ENCODE results near the gene PPM1L.

Gene PPM1L

DNA sequence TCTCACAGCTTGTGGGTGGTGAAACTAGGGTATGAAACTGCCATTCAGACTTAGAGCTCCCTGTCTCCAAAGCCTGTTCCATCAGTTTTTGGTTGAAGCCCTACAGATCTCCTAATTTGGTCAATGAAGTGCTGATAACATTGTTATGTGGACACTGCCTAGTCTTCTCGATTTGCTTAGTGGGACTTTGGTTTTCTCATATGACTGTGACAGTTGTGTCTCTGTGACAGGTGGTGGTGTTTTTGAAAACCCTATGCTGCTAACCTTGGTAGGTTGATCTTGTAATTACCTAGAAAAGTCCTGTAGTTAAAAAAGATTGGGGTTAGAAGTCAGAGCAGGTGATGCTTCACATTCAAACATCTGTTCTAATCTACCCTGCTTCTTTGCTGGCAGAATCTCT, 9.2 kb downstream of the PPM1L start:
- DNase-seq: no peak

DNA sequence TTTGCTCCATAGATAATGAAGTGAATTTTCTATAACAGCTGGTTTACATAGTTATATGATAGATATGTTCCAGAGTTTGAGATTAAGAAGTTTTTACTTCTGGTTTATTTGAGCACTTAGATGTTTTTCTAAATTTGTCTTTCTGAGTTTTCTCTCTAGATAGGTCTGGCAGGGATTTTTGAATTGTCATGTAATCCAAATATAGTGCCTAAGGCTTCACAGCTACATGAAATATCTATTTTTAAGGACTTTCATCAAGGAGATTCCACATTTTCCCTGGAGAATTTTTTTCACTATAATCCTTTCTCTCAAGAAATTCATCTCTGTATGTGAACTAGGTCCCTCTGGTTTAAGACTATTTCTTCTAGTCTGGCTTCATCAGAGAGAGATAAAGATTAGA, 12.0 kb downstream of the PPM1L start:
- DNase-seq: no peak

DNA sequence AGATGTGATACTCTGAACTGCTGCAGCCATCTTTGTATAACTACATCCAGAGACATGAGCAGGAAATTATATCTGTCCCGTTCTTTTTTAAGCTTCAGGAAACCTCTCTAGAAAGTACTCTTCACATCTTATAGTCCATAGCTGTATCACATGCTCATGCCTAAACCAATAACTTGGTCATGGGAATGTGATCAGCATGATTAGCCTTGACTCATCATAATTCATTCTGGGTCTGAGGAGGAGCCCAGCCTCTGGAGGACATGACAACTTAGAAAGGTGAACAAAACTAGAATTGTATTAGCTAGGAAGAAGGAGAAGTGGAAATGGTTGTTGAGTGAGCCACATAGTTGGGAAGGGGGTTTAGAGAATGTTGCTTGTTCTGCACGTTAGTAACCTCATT, 12.9 kb downstream of the PPM1L start:
- DNase-seq: no peak

DNA sequence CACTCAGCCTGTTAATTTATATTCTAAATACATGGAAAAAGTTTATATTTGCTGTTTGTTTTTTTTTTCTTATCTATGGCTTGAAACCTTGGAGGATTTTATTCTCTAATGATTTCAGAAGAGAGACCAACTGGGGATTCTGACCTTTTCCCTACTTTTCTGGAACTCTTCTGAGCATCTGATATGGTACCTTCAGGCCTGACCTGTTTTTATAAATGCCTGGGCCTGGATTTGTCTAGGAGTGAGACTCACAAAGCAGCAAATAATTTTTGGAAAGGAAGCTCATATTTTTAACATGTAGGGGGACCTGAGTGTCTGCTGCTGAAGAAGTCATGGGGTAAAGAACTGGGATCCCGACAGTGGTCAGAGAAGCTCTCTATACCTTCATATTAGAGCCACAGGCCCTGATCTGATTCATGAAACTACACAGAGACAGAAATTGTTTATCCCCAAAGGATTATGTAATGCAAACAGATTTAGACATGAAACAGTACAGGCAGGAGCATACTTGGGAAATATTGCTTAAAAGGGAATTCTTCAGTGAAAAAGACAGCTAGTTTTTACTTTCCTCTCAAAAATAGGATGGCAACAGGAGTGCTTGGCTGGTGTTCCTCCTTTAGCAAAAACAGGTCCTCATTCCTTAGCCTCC, 15.9 kb downstream of the PPM1L start:
- no peak for DNase-seq

DNA sequence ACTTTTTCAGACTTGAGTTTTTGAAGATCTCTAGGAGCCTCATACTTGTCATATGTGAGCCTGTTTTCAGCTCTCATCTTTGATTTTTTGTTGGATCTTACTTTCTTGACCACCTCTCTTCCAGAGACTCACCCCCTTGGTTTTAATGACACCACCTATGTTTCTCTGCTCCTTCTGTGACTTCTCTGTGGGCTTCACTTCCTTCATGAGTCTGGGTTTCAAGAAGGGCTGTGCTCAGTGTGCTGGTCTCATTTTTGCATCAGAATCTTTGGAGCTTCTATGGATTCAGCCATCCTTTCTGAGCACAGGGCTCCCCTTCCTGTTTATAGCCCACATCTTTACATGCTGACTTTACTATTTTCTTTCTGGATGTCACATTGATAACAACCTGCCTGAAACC, 17.7 kb downstream of the PPM1L start:
- no peak for DNase-seq

DNA sequence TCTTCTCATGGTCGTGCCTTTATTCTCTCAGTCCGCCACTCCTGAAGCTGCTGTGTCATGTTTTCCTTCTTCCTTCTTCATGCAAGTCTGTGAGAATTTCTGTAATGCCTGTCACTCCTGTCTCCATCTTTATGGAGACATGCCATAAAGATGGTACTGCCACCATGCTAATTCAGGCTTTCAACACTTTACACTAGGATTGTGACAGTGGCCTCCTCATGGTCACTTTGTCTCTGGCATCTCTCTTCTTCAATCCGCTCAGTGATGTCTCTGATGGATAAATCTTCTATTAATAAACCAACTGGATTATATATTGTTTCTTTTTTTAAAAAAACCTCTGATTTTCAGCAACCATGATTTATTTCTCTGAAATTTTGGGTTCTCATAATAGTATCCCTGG, 18.1 kb downstream of the PPM1L start:
- no peak for DNase-seq

DNA sequence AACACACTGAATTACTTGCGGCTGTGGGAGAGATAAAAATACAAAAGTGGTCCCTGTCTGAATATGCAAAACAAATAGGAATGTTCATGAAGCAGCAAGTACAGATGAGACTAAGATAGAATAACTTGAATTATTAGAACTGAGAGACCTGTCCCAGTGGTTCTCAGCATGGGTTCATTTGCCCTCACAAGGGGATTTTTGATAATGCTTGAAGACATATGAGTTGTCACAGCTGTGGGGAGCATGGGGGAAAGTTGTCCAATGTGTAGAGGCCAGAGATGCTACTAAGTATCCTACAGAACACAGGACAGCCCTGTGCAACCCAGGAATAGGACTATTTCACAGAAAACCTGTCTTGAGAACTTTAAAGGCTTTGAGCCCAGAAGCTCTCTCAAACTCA, 22.4 kb downstream of the PPM1L start:
- no peak for DNase-seq

DNA sequence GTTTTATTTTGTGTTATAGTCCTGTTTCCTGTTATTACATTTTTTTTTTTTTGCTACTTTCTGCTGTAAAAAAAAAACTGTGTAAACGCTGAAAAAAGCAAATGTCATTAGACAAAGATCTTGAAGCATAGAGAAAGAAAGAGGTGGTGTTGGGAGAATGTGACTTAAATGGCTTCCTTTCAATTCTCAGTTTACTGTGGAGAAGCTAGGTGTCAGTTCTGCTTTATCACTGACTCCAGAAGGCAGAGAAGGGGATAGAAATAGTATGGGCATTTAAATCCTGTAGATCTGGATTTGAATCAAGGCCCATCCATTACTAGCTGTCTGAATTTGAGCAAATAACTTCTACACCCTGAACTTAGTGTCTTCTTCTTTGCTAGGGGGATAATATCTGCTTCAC, 23.0 kb downstream of the PPM1L start:
- DNase-seq: no peak

DNA sequence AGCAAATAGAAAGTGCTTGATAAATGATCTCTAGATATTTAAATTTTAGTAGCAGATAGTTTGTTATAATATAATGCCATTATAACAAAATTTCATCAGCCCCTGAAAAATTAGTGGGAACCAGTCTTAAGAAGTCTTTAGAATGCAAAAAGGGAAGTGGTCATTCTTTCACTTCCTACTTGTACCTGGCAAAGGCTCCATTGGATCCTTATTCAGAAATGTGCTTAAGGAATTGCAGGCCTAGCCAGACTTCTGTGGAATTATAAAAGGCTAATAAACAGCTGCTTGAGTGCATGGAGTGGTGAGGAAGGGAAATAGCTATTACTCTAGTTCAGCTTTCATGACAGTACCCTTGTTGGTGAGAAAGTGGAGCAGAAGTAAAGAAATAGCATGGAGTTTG, 24.2 kb downstream of the PPM1L start:
- no peak for DNase-seq

DNA sequence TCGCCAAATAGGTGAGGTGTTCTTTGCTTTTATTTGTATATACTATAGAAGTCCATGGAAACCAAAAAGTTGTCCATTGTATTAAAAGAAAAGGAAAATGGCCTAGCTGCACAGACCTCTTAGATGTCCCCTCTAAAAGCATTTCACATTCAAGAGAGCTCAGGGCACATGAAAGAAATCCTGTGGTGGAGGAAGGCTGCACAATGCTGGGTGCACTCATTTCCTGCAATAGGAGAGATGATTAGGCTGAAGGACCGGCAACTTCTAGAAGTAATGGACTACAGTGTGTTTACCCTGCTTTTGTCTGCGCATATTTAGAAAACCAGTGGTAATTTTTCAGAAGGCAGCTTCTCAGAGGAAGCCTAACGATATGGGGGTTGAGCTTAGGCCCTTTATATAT, 25.4 kb downstream of the PPM1L start:
- no peak for DNase-seq

DNA sequence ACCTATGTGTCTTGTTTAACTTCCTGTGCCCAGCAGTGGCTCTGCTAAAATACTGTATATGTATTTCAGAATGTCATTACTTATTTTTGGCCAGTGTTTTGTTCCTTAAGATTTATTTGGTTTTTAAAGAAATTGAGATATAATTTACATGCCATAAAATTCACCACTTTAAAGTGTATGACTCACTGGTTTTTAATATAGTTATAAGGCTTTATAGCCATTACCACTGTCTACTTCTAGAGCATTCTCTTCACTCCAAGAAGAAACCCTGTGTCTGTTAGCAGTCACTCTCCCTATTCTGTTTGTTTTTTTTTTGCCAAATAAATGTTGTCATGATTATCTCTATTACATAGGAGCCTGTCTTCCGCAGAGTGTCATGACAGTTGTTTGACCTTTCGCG, 25.8 kb downstream of the PPM1L start:
- DNase-seq: no peak

DNA sequence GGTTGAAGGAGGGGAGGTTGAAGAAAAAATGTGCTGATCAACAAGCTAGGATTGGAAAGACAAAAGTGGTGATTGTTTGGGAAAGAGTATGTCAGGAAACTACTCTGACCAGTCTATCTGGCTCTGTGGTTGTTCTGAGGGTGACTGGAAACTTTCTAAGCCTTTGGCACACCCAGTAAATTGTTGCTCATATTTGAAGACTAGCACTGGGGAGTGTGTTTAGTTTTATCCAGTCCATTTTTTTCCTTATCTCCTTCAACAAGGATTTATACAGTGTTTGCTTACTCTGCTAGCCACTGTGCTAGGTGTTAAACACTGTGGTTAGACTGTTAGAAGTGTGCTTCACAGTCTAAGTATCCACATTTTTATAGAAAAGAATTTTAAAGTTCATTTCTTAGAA, 28.8 kb downstream of the PPM1L start:
- DNase-seq: peak; percentile 69

DNA sequence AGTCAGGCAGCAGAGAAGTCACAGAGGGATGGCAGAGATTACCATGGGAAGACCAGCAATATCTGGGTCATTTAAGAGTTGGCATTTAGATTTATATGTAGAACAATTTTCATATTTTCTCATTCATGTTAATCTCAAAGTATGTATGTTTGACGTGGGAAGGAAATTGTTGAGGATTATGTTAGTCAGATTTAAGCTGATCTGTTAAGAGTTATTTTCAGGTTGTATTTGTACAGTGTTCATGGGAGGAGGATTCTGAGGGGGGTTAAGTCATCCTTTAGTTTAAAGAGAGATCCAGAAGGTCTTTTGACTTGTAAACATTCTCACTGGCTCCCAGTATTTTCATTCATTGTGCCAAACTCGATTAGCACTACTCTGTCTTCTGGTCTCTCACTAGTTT, 34.7 kb downstream of the PPM1L start:
- no peak for DNase-seq

DNA sequence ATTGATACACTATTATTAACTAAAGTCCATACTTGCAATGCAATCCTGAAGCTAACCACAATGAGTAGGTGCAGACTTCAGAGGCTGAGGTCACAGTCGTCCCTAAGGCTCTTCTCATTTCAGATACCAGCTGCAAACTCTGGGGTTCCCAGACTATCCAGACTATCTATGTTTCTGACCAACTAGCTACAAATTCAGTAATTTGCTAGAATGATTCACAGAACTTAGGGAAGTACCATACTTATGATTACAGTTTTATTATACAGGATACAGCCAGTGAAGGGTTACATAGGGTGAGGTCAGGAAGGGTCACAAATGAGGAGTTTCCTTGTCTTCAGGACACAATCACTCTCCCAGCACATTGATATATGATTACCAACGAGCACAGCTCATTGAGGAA, 36.5 kb downstream of the PPM1L start:
- DNase-seq: no peak

DNA sequence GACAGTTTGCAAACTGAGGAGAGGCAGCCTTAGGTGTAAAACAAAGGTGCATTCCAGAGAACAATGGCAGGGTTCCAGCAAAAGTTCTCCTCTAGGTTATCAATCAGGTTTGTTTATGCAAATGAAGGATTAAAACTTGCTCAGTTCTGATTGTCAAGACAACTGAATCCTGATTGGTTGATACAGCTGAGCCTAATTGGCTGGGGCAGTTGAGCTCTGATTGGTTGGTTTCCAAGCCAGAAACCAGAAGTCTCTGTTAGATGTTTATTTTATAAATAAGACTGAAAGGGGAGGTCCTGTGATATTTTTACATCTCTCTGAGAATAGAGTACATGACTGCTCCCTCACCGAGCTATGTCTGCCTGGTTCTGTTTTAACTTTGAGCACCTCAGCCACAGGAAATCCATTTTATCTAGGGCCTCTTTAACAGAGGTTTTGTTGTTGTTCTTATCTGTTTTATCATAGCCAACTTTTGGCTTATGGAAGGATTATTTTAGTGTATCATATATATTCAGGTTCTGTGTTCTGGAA, 37.8 kb downstream of the PPM1L start:
- DNase-seq: no peak

DNA sequence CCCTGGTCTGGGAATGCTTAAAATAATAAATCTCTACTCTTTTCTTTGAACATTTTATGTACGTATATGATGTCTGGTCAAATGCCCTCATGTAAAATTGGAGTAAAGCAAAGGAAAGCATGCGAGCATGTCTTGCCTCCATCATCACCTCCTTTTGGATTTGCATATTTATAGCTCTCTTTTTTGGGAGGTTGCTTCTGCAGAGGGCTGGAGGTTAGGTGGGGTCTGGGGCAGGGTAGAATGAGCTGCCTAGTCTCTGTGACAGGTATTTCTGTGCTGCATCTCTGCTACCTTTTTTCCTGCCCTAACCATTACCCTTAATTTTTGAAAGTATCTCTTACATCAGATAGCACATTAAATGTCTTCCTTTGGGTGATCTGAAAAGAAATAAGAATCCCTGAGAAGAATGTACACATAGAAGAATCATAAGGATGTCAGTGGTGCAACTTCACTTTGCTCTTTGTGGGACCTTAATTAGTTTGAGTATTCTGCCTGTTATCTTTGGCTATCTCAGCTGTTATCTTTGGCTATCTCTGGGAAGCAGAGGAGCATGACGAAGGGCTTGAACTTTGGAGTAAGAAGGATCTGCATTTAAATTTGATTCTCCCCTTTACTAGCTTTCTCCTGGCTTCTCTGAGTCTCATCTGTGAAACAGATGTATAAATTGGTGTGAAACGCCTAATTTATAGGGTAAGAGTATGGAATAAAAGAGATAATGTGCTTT, 40.2 kb downstream of the PPM1L start:
- no peak for DNase-seq

DNA sequence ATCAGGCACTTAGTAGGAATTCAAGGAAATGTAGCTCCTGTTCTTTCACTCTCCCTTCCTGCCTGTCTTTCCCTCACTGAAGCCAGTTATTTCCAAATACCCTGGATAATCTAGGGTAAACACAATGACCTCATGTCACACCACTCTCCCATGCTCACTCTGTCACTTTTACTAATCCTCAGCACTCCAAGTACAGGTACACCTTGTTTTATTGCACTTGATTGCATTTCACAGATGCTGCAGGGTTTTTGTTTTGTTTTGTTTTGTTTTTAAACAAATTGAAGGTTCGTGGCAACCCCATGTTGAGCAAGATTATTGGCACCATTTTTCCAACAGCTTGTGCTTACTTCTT, 40.8 kb downstream of the PPM1L start:
- no peak for DNase-seq

DNA sequence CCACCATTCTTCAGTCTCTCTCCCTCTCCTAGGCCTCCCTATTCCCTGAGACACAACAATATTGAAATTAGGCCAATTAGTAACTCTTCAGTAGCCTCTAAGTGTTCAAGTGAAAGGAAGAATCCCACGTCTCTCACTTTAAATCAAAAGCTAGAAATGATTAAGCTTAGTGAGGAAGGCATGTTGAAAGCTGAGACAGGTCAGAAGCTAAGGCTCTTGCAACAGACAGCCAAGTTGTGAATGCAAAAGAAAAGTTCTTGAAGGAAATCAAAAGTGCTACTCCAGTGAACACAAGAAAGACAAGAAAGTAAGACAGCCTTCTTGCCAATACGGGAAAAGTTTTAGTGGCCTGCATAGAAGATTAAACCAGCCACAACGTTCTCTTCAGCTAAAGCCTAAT, 41.3 kb downstream of the PPM1L start:
- DNase-seq: no peak

DNA sequence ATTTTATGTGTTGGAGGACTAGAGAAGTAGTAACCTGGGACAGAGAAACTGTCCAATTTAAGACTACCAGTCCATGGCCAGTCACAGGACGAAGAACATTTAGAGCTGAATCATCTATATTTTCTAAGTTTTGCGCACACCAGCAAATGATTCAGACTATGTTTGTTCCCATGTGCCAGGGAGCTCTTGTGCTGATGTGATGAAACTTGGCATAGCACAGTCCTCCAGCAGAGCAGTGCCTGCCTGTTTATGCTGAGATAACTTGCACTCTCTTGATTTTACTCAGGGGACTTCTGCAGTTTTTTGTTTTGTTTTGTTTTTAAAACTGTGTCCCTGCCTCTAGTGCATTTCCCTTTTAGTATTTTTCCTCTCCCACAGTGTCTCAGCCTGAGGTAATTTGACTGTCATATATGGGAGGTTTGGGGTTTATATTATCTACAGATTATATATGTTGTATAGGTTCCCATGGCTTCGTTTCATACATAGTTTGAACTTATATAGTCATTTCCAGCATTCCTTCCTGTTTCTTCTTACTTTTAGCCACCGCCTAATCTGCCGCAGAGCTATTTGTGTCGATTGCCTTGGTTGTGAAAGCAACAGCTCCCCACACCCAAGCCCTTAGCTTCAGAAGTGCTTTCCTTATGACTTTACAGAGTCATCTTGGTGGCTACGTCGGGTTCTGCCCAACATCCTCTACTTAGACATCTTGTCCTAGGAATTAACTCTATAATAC, 45.5 kb downstream of the PPM1L start:
- DNase-seq: no peak

DNA sequence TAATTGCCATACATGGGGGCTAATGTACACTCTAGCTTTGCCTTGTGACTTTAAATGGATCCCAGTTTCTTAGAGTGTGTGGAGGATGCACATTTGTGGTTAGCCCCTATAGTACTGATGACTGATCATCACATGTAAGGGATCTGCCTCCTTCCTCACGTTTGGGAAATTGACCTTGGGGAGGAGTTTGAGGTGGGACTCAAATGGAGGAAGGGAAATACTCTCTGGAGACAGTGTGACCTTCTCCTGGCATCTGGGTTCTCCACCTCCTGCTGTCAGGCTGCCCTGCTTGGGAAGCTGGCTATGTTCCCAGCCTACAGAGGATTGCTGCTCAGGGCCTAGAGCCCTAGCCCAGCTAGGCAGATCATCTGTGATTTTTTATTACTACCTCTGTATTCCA, 48.7 kb downstream of the PPM1L start:
- DNase-seq: no peak

DNA sequence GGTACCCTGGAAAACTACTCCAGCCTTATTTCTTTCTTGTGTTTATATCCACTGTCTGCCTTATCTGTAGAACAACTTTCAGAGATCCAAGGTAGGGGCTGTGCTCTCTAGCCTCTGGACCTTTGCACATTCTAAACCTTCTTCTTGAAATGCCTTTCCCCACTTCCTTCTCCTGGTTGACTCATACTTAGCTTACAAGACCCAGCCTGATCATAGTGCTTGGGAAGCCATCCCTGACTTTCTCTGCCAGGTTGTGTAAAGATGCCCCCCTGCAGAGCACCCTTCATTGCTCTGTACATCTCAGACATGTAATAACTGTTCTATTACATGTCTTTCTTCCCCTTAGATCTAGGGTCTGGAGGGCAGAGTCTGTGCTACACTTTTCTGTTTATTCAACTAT, 50.1 kb downstream of the PPM1L start:
- DNase-seq: no peak

DNA sequence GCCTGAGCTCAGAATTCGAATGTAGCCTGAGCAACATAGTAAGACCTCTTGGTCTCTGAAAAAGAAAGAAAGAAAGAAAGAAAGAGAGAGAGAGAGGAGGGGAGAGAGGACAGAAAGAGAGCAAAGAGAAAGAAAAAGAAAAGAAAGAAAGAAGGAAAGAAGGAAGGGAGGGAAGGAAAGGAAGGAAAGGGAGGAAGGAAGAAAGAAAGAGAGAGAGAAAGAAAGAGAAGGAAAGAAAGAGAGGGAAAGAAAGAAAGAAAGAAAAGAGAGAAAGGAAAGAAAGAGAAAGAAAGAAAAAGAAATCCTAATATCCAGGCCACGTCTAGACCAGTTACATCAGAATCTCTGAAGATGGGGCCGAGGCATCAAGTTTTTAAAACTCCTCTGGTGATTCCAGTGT, 50.7 kb downstream of the PPM1L start:
- no peak for DNase-seq

DNA sequence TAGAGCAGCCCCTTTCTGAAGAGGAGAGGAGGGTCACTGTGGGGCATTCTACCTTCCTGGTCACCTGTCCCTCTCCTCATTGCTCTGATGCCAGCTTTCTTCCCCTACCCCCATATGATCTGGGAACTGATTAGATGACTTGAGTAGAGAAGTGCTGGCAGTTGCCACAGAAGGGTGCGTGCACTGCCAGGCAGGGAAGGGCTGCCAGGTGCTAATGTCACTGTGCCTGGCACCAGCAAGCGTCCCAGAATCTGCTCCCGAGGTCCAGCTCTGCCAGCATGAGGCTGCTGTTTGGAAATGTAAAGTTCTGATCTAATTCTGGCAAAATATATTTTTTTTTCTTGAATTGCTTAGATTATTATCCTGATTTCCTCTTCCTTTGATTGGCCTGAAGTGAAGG, 52.8 kb downstream of the PPM1L start:
- DNase-seq: no peak

DNA sequence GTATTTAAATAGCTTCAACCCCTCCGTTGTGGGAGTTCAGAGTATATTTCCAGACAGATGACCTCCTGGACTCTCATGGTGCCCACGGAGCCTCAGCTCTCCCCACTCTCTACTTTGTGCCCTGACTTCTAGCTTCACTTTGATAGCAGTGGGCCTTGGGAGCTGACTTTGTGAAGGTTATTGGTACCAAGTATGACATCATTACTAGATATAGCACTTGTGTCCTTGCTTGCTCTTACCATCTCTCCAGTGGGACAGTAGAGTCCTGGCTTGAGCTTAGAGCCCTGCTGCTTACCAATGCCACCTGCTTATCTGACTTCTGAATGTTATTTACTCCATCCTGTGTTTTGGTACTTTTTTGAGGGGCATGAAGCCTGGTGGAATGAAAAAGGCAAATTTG, 53.4 kb downstream of the PPM1L start:
- no peak for DNase-seq
